Colonic mucosa (tissue), 2 donors: ENCODE measurements around the gene PTPN18. TPM values are rescaled to one million over a fixed set of nuclear protein-coding genes. Genes with fewer than 3 reads are reported as not detected.

Source experiments
- total RNA-seq, 2 donors: library from RNA; stranded (reverse); fragmentation: NEBNext Ultra II Directional in 1 of 2; extraction: Animal tissue kit (Norgen Biotek cat#: 25700) in 1 of 2; gene quantifications; one replicate each; pipeline ENCODE4 v1.2.1, GENCODE V29; 2021
- donor health status: DM: no; HTN: no; CAD: no.
- donor health status: DM: no; HTN: no; CAD: no.

Gene PTPN18
- total RNA-seq, 2 donors from 2014 or later: 85.0 to 160 TPM

Other genes starting within 250 kb of the PTPN18 start
- not detected for gene POTEF, start 226.8 kb upstream of the PTPN18 start, total RNA-seq
- under 1 TPM; 0.35 to 0.64 TPM for gene CCDC74B, start 210.9 kb upstream of the PTPN18 start, total RNA-seq
- 10 to 100 TPM; 32.4 to 73.0 TPM for gene SMPD4, start 174.5 kb upstream of the PTPN18 start, total RNA-seq
- 100 to 1,000 TPM; 240 to 318 TPM for gene MZT2B, start 173.8 kb upstream of the PTPN18 start, total RNA-seq
- not detected for gene TUBA3E, start 157.6 kb upstream of the PTPN18 start, total RNA-seq
- 100 to 1,000 TPM in 1 of 2 donors, 10 to 100 TPM in 1; 50.6 to 117 TPM for gene IMP4, start 13.2 kb upstream of the PTPN18 start, total RNA-seq
- gene POTEI, start 153.3 kb downstream of the PTPN18 start, total RNA-seq: under 1 TPM; 0.10 to 0.11 TPM
- 1 to 10 TPM in 1 of 2 donors, not detected in 1; 1.2 TPM for gene CFC1B, start 165.2 kb downstream of the PTPN18 start, total RNA-seq
- gene CFC1, start 243.5 kb downstream of the PTPN18 start, total RNA-seq: under 1 TPM in 1 of 2 donors, not detected in 1; 0.44 TPM